ENCODE measurements around the gene H1-8.
A peak's percentile ranks its signal among the peaks of the same experiment; 100 is the strongest.

The H1-8 gene

GRCh38 chr3:129552287-129553050 lies 9.5 kb downstream of the H1-8 start:
- DNase-seq = peak in 32 of 42 donors; percentile 17 to 60 (median 38)
- intact Hi-C loops (cut with DNase I) = no loop called here

- DNase-seq = no peak
- intact Hi-C loops (cut with DNase I) = no loop called here
Measured at GRCh38 chr3:129553171-129553570, 10.2 kb downstream of the H1-8 start.

- peak in 31 of 42 donors; percentile 21 to 77 (median 51) for DNase-seq
- intact Hi-C loops (cut with DNase I) = no loop called here
Measured at GRCh38 chr3:129553719-129554118, 10.7 kb downstream of the H1-8 start.

- DNase-seq = no peak
- intact Hi-C loops (cut with DNase I) = no loop called here
Measured at GRCh38 chr3:129554356-129555152, 11.6 kb downstream of the H1-8 start.

GRCh38 chr3:129555153-129555550 lies 12.2 kb downstream of the H1-8 start:
- DNase-seq = no peak
- intact Hi-C loops (cut with DNase I) = no loop called here

- intact Hi-C loops (cut with DNase I) = no loop called here
- no peak for DNase-seq
Measured at GRCh38 chr3:129555616-129556357, 12.8 kb downstream of the H1-8 start.

- intact Hi-C loops (cut with DNase I) = no loop called here
- no peak for DNase-seq
Measured at GRCh38 chr3:129556358-129556695, 13.4 kb downstream of the H1-8 start.

- intact Hi-C loops (cut with DNase I) = no loop called here
- no peak for DNase-seq
Measured at GRCh38 chr3:129556890-129557547, 14.0 kb downstream of the H1-8 start.

- intact Hi-C loops (cut with DNase I) = no loop called here
- no peak for DNase-seq
Measured at GRCh38 chr3:129557548-129557894, 14.5 kb downstream of the H1-8 start.

GRCh38 chr3:129558081-129558771 lies 15.3 kb downstream of the H1-8 start:
- intact Hi-C loops (cut with DNase I) = no loop called here
- no peak for DNase-seq

GRCh38 chr3:129558772-129559564 lies 16.0 kb downstream of the H1-8 start:
- intact Hi-C loops (cut with DNase I) = no loop called here
- DNase-seq = no peak

- DNase-seq = no peak
- intact Hi-C loops (cut with DNase I) = no loop called here
Measured at GRCh38 chr3:129559565-129560079, 16.6 kb downstream of the H1-8 start.

- intact Hi-C loops (cut with DNase I) = no loop called here
- no peak for DNase-seq
Measured at GRCh38 chr3:129560269-129560787, 17.4 kb downstream of the H1-8 start.

GRCh38 chr3:129560911-129561594 lies 18.1 kb downstream of the H1-8 start:
- intact Hi-C loops (cut with DNase I) = no loop called here
- peak in 39 of 42 donors; percentile 12 to 81 (median 53) for DNase-seq

- intact Hi-C loops (cut with DNase I) = no loop called here
- no peak for DNase-seq
Measured at GRCh38 chr3:129561619-129562248, 18.8 kb downstream of the H1-8 start.

GRCh38 chr3:129562803-129563202 lies 19.8 kb downstream of the H1-8 start:
- intact Hi-C loops (cut with DNase I) = no loop called here
- no peak for DNase-seq

- intact Hi-C loops (cut with DNase I) = no loop called here
- no peak for DNase-seq
Measured at GRCh38 chr3:129563332-129563731, 20.4 kb downstream of the H1-8 start.
